Activated CD4-positive, alpha-beta T cell treated with anti-CD3 and anti-CD28 coated beads, Interleukin-2, Interleukin-6, amounts not matched to agents 100 ng/mL and 50 ng/mL, durations not matched to agents 16 hours and 8 hours (primary cell): ENCODE results near the gene TRIM63.

Experiments used
- DNase-seq: peaks from one replicate; pipeline ENCODE4 v3.0.0-alpha.2; 2020

Gene TRIM63

GRCh38 chr1:26012864-26013263, 54.6 kb downstream of the TRIM63 start:
- no peak for DNase-seq

DNA sequence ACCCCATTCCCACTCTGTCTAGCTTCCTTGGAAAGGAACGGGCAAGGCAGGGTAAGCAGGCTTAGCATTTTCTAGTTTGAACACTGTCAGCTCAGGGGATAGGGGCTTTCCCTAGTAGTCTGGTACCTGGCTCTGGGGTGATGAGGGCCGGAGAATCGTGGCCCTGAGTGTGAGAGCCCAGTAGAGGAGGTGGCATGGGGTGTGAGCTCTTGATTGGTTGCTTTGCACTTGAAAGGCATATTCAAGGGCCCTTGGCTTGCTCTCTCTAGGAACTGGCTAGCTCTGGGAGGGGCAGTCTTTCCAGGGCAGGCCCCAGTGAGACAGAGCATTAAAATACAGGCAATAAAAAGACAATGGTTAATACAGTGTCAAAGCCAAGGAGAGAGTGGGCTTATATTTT, 56.6 kb downstream of the TRIM63 start:
- no peak for DNase-seq

DNA sequence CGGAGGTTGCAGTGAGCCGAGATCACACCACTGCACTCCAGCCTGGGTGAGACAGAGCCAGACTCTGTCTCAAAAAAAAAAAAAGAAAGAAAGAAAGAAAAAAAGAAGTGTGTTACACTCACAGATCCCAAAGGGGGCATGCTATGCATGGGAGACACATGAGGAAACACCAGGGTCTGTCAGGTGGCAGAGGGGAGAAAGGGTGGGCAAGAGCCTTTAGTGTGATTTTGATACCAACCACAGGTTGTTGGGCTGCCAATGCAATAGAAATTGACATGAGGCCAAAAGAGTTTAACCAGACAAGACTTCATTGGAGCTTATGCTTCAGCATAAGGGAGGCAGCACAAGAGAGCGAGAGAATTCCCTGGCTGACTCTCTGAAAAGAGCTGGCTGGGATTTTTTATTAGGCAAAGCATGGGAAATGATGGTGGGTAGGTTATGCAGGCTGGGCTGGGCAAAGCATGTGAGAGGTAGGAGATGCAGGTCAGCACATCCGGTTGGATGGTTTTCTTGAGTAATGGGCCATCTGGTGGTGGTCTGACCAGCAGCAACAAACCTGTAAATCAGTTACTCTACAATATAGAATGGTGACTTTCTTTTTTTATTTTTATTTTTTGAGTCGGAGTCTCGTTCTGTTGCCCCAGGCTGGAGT, 57.5 kb downstream of the TRIM63 start:
- no peak for DNase-seq

DNA sequence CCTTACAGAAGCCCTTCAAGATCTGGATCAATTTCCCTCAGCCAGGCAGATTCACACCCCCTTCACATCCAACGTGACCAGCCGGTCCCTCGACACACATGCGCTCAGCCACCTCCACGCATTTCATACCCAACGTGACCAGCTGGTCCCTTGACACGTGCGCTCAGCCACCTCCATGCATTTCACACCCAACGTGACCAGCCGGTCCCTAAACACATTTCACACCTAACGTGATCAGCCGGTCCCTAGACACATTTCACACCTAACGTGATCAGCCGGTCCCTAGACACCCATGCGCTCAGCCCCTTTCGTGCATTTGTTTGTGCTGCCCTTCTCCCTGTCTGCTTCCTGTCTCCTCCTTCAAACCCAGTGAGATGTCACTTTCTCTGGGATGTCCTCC, 60.7 kb downstream of the TRIM63 start:
- no peak for DNase-seq

DNA sequence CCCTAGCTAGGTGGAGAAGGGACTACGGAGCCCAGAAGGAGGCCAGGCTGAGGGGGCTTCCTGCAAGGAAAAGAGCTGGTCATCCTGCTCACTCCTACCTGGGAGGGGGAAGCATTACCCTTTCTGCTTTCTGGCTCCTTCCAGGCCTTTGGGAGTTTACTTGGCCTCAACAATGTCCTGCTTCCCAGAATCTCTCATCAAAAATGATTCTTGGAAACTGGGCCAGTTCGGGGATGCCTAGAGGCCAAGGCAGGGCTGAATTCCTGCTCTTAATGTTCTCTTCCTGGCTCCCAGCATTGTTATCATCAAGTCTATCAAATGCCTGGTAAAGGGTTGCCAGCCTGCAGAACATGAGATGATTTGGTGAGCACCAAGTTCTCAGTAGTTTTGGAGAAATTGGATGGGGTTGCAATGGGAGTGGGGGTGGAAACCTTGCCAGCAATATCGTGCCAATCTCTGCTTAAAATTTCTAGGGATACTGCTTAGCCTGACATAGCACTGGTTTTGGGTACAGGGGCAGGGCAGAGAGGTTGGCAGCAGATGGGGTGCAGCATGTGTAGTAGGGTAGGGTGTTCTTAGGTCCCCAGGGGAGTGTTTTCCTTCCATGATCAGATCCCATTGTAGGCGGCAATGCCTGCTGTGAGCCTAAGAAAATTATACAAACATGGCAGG, 61.9 kb downstream of the TRIM63 start:
- no peak for DNase-seq

DNA sequence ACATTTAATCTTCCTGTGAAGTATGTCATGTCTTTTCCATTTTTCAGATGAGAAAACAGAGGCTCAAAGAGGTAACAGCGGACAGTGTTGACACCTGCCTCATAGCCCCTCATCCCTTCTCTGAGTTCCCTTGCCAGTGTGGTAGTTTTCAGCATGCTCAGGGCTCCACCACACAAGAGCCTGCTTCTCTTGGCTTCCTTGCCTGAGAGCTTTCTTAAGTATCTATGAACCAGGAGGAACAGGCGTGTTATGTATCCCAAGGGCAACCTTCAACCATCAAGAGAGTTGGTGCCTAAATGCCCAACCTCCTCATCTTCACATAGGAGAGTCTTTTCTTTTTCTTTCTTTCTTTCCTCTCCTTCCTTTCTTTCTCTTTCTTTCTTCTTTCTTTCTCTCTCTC, 63.7 kb downstream of the TRIM63 start:
- no peak for DNase-seq

GRCh38 chr1:26003262-26003661, 64.2 kb downstream of the TRIM63 start:
- DNase-seq = no peak
